GM10847 (cell line): ENCODE data around the gene RNF169.

Experiments
- POLR2A ChIP-seq: IDR thresholded peaks from 2 replicates; pipeline ENCODE4 v1.6.1; 2011; ENCODE audit not compliant: insufficient read length; ENCODE audit errors: extremely low read depth

Gene RNF169

DNA sequence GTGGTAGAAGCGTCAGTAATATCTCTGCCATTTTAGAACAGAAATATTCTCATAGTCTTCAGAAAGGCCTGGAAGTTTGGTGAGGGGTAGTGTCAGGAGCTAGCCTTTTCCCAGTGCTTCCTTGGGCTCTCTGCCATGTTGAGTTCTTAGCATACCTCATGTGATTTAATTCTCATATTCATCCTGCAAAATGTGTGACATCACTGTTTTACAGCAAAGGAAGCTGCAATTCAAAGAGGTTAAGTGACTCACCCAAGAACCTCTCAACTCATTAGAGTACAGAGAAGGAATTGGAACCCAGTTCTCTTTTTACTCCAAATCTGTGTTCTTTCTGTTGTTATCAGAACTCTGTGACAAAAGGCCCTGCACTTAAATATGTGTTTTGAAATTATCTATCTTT, 72.1 kb downstream of the RNF169 start:
- TF ChIP-seq POLR2A = no peak

- no peak for TF ChIP-seq POLR2A
These were observed 73.5 kb downstream of the RNF169 start for GRCh38 chr11:74822170-74822569.

- no peak for TF ChIP-seq POLR2A
These were observed 75.8 kb downstream of the RNF169 start for GRCh38 chr11:74824285-74824982.

DNA sequence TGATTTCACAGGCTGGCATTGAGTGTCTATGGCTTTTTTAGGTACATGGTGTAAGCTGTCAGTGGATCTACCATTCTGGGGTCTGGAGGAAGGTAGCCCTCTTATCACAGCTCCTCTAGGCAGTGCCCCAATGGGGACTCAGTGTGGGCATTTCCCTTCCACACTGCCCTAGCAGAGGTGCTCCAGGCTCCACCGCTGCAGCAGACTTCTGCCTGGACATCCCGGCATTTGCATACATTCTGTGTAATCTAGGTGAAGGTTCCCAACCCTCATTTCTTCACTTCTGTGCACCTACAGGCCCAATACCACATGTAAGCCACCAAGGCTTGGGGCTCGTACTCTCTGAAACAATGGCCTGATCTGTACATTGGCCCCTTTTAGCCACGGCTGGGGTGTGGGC, 78.3 kb downstream of the RNF169 start:
- no peak for TF ChIP-seq POLR2A

- TF ChIP-seq POLR2A = no peak
These were observed 88.5 kb downstream of the RNF169 start for GRCh38 chr11:74837191-74837590.

GRCh38 chr11:74838188-74838587, 89.5 kb downstream of the RNF169 start:
- no peak for TF ChIP-seq POLR2A

DNA sequence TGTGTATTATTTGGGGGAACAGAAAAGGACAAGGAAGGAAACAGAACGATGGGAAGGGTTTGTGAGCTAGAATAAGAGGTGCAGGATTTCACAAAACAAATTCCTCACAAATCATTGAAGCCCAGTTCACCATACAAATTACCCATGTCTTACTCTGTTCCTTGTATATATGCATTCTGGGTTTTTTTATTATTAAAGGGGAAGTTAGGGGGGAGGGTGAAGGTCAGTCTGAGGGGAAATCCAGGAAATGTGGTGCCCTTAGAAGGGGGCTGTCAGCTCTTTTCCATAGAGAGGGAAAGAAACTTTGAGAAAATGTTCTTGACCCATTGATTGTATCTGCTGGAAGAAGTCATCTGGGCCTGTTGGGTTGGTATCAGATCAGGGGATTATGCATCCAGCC, 90.8 kb downstream of the RNF169 start:
- TF ChIP-seq POLR2A = no peak

GRCh38 chr11:74839971-74840370, 91.3 kb downstream of the RNF169 start:
- no peak for TF ChIP-seq POLR2A

DNA sequence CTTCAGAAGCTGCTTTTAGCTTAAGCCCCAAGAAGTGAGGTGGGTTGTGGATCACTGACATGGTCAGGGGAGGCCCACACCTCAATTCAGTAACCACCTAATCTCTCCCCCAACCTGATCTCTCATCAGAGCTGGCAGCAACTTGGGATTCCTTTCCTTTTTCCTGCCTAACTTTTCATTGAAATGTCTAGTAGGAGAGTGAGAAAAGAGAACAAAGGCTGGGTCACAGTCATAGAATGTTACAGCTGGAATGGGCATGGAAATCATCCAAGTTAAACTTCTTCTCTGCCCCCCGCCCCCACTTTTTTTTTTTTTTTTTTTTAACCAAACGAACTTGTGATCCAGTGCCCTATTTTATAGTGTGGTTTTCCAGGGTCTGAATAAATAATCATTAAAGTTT, 91.8 kb downstream of the RNF169 start:
- TF ChIP-seq POLR2A = no peak

GRCh38 chr11:74842967-74843366, 94.3 kb downstream of the RNF169 start:
- no peak for TF ChIP-seq POLR2A

DNA sequence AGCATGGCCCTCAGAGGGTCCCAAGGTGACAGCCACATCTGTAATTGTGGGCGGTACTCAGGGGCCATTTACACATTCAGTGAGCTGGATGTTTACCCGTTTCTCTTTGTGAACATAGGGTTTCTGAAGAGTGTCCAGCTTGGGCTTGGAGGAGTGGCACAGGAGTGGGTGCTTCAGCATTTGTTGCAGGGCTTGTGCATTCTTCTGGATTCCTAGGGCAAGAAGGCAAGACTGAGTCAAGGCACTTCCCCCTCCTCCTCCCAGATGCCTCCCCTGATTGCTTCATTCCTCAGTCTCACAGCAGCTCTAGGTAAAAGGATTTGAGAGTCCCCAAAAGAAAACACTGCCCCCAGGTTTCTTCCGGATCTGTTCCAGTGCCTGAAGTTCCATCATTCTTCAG, 95.4 kb downstream of the RNF169 start:
- TF ChIP-seq POLR2A = no peak

- no peak for TF ChIP-seq POLR2A
These were observed 96.2 kb downstream of the RNF169 start for GRCh38 chr11:74844865-74845264.

DNA sequence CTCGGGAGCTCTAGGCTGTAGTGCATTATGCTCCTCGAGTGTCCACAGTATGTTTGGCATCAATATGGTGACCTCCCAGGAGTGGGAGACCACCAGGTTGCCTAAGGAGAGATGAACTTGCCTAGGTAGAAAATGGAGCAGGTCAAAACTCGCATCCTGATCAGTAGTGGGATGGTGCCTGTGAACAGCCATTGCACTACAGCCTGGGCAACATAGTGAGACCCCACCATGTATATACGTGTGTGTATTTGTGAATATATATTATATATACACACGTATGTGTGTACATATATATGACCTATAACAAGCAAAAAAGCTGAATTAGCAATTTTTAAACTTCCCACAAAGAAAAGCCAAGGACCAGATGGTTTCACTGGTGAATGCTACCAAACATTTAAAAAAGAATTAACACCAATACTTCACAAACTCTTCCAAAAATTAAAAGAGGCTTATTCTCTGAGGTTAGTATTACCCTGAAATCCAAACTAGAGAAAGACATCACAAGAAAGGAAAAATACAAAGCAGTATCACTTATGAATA, 97.4 kb downstream of the RNF169 start:
- TF ChIP-seq POLR2A = no peak

DNA sequence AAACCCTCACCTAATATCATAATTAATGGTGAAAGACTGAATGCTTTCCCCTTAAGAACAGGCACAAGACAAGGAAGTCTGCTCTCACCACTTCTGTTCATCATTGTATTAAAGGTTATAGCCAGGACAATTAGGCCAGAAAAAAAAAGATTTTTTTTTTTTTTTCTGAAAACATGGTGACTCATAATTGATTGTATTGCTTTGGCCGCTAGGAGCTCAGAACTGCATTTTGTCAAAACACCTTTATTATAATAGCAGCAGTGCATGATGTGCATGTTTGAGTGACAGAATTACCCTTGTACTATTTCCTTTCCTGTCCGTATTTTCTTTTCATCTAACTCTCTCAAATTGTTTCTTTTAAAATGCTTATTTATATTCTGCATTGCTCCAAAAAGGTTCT, 98.1 kb downstream of the RNF169 start:
- TF ChIP-seq POLR2A = no peak

GRCh38 chr11:74847395-74847794, 98.7 kb downstream of the RNF169 start:
- no peak for TF ChIP-seq POLR2A

DNA sequence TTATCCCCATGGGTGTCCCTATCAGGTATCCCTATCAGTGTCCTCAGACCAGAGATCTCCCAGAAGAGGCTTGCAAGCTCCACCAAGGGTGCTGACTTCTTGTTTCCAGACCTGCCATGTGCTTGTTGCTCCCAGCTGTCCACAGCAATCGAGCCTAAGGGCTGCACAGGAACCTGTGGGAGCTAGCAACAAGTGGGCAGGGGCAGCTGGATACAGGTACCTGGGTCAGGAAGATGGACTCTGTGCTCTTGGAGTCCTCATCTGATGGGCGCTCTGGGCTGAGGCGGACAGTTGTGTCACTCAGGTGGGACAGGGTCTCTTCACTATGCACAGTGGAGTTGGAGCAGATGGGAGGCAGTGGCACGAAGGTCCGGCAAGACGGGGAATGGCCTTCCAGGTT, 99.2 kb downstream of the RNF169 start:
- no peak for TF ChIP-seq POLR2A
